Measurements from ENCODE around the gene ROR2.

ROR2 gene

GRCh38 chr9:91885746-91886413 is 64.1 kb downstream of the ROR2 start:
- H3K4me3 ChIP-seq (ENCODE audit: low read depth, low read length) = no peak overlapping the region
- DNase-seq (ENCODE audit: low read depth) = no peak

GRCh38 chr9:91884696-91885687 is 65.0 kb downstream of the ROR2 start:
- H3K4me3 ChIP-seq (ENCODE audit: low read depth, low read length) = no peak overlapping the region
- DNase-seq (ENCODE audit: low read depth) = no peak

DNA sequence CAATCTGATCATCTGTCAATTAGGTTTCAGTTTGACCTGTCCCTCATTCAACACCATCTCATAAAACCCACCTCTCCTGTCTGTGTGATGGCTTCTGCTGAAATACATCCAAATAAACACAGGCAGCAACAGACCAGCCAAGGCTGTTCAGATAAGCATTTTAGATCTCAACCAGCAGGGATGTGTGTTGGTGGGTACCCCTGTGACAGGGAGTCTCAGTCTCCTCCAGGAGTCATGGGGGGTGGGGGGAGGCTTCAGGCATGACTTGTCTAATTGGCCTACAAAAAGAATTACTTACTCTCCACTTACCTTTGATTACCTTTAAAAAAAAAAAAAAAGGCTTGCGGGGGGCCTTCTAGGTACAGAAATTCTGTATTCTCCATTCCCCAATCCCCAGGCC is 65.9 kb downstream of the ROR2 start:
- no peak overlapping the region for H3K4me3 ChIP-seq (ENCODE audit: low read depth, low read length)
- no peak for DNase-seq (ENCODE audit: low read depth)

- no peak for DNase-seq (ENCODE audit: low read depth)
- H3K4me3 ChIP-seq (ENCODE audit: low read depth, low read length) = no peak overlapping the region
Observed at GRCh38 chr9:91883503-91883902, 66.5 kb downstream of the ROR2 start.

DNA sequence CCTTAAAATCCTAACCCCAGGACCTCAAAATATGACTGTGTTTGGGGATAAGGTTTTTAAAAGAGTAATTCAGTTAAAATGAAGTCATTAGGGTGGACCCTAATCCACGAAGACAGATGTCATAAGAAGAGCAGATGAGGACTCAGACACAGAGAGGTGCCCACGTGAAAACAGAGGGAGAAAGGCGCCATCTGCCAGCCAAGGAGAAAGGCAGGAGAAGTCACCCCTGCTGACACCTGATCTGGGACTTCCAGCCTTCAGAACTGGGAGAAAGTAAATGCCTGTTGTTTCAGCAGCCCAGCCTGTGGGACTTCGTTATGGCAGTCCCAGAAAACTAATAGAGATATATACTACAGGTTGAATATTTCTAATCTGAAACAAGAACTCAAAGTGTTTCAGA is 67.4 kb downstream of the ROR2 start:
- H3K4me3 ChIP-seq (ENCODE audit: low read depth, low read length) = no peak overlapping the region
- no peak for DNase-seq (ENCODE audit: low read depth)

- H3K4me3 ChIP-seq (ENCODE audit: low read depth, low read length) = no peak overlapping the region
- no peak for DNase-seq (ENCODE audit: low read depth)
Observed at GRCh38 chr9:91880378-91880972, 69.6 kb downstream of the ROR2 start.

- no peak for DNase-seq (ENCODE audit: low read depth)
- H3K4me3 ChIP-seq (ENCODE audit: low read depth, low read length) = no peak overlapping the region
Observed at GRCh38 chr9:91879231-91879630, 70.8 kb downstream of the ROR2 start.

DNA sequence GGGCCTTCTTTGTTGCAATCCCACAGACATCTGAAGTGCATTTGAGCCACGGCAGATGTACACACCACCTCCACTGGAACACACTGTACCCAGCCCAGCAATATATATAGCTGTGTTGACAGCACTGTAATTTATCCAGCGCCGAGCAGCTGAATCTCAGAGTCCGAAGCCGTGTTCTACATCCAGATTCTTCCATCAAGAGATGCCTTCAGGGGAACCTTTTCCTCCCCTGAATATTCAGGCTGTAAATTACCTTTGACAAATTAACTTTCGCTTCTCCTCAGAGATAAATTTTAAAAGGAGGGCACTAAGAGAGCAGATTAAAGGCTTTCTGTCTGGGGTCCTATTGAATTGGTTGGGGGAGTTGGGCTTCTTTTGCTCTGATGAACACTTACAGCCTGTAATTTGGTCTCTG is 76.4 kb downstream of the ROR2 start:
- peak; percentile 43 for DNase-seq (ENCODE audit: low read depth)
- H3K4me3 ChIP-seq (ENCODE audit: low read depth, low read length) = no peak overlapping the region

DNA sequence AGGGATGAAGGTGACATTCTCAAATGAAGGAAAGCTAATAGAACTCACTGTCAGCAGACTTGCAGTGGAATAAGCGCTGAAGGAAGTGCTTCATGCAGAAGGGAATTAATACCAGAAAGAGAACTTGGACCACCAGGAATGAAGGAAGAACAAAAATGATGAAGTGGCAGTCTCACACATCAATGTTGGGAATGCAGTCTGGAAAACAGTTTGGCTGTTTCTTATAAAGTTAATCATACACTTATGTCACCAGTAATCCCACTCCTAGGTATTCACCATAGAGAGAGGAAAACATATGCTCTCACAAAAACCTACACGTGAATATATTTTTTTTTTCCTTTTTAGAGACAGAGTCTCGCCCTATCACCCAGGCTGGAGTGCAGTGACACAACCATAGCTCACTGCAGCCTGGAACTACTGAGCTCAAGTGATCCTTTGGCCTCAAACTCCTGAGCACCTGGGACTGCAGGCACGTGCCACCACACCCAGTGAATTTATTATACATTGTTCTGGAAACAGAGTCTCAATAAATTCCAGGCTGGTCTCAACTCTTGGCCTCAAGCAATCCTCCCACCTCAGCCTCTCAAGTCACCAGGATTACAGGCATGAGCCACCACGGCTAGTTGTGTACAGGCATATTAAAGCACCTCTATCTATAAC is 81.2 kb downstream of the ROR2 start:
- DNase-seq (ENCODE audit: low read depth) = no peak
- no peak overlapping the region for H3K4me3 ChIP-seq (ENCODE audit: low read depth, low read length)

DNA sequence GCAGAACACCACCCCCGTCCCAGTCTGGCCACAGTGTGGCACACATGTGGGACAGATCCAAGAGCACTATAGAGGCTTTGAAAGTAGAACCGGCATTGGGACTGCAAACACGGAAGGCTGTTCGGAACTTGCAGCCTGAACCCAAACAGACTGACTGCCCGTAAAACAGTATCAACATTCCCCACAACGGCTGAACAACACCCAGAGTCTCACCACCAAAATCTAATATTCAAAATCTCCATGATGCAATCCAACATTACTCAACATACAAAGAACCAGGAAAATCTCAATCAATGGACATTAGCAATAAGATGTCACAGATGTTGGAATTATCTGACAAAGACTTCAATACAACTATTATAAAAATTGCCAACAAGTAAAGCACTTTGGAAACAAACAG is 82.3 kb downstream of the ROR2 start:
- no peak for DNase-seq (ENCODE audit: low read depth)

GRCh38 chr9:91865041-91865440 is 85.0 kb downstream of the ROR2 start:
- no peak for DNase-seq (ENCODE audit: low read depth)

More for the DNA sequence above, 82.3 kb downstream of the ROR2 start:
- no peak overlapping the region for H3K4me3 ChIP-seq (ENCODE audit: low read depth, low read length)

GRCh38 chr9:91864380-91864779 is 85.6 kb downstream of the ROR2 start:
- no peak overlapping the region for H3K4me3 ChIP-seq (ENCODE audit: low read depth, low read length)
- no peak for DNase-seq (ENCODE audit: low read depth)

More at GRCh38 chr9:91865041-91865440, 85.0 kb downstream of the ROR2 start:
- H3K4me3 ChIP-seq (ENCODE audit: low read depth, low read length) = no peak overlapping the region

DNA sequence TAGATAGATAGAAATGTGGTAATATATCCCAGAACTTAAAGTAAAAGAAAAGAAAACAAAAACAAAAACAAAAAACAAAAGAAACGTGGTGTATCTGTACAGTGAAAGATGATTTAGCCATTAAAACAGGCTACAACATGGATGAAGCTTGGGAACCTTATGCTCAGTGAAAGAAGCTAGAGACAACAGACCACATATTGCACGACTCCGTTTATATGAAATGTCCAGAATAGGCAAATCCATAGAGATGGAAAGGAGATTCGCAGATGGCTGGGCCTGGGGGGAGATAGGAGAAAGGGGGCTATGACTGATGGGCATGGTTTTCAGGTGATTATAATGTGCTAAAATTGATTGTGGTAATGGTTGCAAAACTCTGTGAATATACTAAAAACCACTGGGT is 86.6 kb downstream of the ROR2 start:
- H3K4me3 ChIP-seq (ENCODE audit: low read depth, low read length) = no peak overlapping the region

DNA sequence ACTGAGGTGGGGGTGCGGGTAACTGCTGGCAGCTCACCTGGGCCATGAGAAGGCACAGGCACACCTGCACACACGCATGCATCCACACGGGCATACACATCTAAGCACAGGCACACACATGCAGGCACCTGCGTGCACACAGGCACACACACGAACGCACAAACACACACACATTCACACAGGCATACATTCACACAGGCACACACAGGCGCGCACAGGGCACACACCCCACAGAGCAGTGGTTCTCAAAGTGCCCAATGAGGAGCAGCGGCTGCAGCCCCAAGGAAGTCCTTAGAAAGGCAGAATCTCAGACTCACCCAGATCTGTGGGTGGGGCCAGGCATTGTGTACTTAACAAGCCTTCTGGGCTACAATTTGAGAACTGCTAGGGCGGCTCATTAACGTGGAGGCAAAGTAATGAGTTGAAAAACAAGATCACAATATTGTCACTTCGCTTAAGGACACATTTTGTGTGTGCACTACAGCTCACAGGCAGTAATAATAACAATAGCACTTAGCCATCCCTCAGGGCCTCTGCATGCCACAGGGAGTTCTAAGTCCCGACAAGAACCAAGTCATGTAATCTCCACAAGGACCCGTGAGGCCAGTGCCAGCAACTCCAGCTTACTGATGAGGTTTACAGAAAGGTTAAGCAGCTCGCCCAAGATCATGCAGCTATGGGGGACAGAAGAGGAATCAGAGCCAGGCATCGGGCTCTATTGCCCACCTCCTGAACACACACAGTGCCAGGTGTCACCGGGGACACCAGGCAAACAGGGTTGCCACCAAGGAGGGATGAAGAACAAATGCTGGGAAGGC is 91.6 kb downstream of the ROR2 start:
- no peak for DNase-seq (ENCODE audit: low read depth)
- H3K4me3 ChIP-seq (ENCODE audit: low read depth, low read length) = no peak overlapping the region

More for the DNA sequence above, 86.6 kb downstream of the ROR2 start:
- no peak for DNase-seq (ENCODE audit: low read depth)

GRCh38 chr9:91857291-91858212 is 92.5 kb downstream of the ROR2 start:
- no peak for DNase-seq (ENCODE audit: low read depth)
- no peak overlapping the region for H3K4me3 ChIP-seq (ENCODE audit: low read depth, low read length)

GRCh38 chr9:91856419-91856818 is 93.6 kb downstream of the ROR2 start:
- no peak overlapping the region for H3K4me3 ChIP-seq (ENCODE audit: low read depth, low read length)
- no peak for DNase-seq (ENCODE audit: low read depth)

DNA sequence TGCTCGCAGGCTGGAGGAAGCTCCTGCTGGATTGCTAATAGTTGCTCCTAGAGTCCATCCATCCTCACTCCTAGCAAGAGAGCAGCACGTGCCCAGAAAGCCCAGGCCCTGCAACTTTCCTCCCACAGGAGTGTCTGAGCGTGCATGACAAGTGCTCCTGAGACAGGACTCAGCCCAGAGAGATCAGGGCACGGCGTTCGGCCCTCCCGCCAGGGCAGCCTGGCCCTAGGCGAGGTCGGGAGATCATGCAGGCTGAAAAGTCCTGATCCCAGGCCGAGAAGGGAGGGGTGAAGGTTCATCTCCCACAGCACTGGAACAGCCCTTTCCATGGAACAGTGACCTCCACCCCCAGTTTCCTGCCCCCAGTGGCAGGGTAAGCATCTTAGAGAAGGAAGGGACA is 94.8 kb downstream of the ROR2 start:
- no peak overlapping the region for H3K4me3 ChIP-seq (ENCODE audit: low read depth, low read length)
- no peak for DNase-seq (ENCODE audit: low read depth)

GRCh38 chr9:91852801-91853347 is 97.2 kb downstream of the ROR2 start:
- no peak for DNase-seq (ENCODE audit: low read depth)
- H3K4me3 ChIP-seq (ENCODE audit: low read depth, low read length) = no peak overlapping the region
